Body of pancreas (tissue), 4 donors: Measurements from ENCODE around the gene TMEM47. TPM values are rescaled to one million over a fixed set of nuclear protein-coding genes. Genes with fewer than 3 reads are reported as not detected.

Experiments used
- ATAC-seq: fragments of 150-250 bp; one replicate; pipeline ENCODE4 v1.9.1; 2016
- DNase-seq, 4 donors: peaks; one replicate each; pipeline ENCODE4 v3.0.0-alpha.2; 2019
- H3K27ac ChIP-seq, 4 donors: fragments of 200-600 bp; sonication (generic); 1 replicate in 3 of 4; 2 replicates in 1 of 4; pipeline versions ENCODE4 v1.5.1 to v1.6.1; 2016 to 2019; ENCODE audit warnings: mild to moderate bottlenecking in 1 of 4, mixed read lengths in 1 of 4, moderate library complexity in 1 of 4
- H3K27me3 ChIP-seq, 2 donors: fragments of 200-600 bp; sonication (generic); one replicate each; pipeline ENCODE4 v1.6.0; 2016; ENCODE audit warnings: mild to moderate bottlenecking in 1 of 2
- H3K36me3 ChIP-seq, 2 donors: fragments of 200-600 bp; sonication (generic); replicated peaks in 1 of 2; 2 replicates each; pipeline ENCODE4 v1.5.1; 2016; ENCODE audit warnings: low read depth in 2 of 2; ENCODE audit not compliant: insufficient read depth in 1 of 2
- H3K4me1 ChIP-seq: fragments of 200-600 bp; sonication (generic); one replicate; pipeline ENCODE4 v1.6.0; 2016
- H3K4me3 ChIP-seq, 2 donors: fragments of 200-600 bp; sonication (generic); 1 replicate in 1 of 2; 2 replicates in 1 of 2; pipeline ENCODE4 v1.5.1; 2016 to 2019
- H3K9me3 ChIP-seq, 3 donors: fragments of 200-600 bp; sonication (generic); 1 replicate in 2 of 3; 2 replicates in 1 of 3; pipeline ENCODE4 v1.5.1; 2016
- POLR2A ChIP-seq, 3 donors: fragments of 450-650 bp; IDR thresholded peaks; one replicate each; pipeline ENCODE4 v1.6.1; 2016; ENCODE audit warnings: antibody characterized with exemption in 3 of 3, mild to moderate bottlenecking in 2 of 3
- WGBS, 2 donors: methylation state at CpG; one replicate each; pipeline ENCODE4 v1.1.5; 2017; 5-methylcytosine and 5-hydroxymethylcytosine counted together
- intact Hi-C: fragments of 100-400 bp; cut with DNase I; formaldehyde crosslinking; loops from one replicate; pipeline ENCODE4 v1.15.1; 2023
- total RNA-seq, 2 donors: library from RNA; depleted of rRNA; stranded (reverse); fragments of >200 nt; gene quantifications; one replicate each; pipeline ENCODE4 v1.1.0, GENCODE V29; 2016
- TF ChIP-seq, protein P1 (sequence below), 7 experiments: fragments of 450-650 bp in 4 of 7; fragments of 200-600 bp in 3 of 7; sonication (generic) in 3 of 7; IDR thresholded peaks; one replicate each; pipeline ENCODE4 v1.5.1; 2016 to 2019; ENCODE audit warnings: antibody characterized with exemption in 7 of 7

Gene TMEM47
- total RNA-seq, 2 donors from 2014 or later, result 3.6 to 12.7 TPM

DNA sequence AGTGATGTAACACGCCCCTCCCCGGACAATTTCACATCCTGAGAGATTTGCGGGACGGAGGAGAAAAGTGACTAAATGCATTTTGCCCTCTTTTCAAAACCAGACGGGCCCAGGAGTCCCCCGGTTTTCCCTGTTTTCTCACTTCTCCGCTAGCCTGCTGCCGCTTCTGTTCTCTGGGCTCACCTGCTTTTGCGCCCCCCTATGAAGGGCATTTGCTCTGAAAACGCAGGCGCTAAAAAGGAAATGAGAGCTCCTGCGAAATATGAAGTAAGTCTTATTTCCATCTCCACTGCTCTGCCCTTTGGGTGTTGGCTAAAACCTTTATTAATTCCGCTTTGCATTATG, 613 bp upstream of the TMEM47 start:
- DNase-seq, result no peak

DNA sequence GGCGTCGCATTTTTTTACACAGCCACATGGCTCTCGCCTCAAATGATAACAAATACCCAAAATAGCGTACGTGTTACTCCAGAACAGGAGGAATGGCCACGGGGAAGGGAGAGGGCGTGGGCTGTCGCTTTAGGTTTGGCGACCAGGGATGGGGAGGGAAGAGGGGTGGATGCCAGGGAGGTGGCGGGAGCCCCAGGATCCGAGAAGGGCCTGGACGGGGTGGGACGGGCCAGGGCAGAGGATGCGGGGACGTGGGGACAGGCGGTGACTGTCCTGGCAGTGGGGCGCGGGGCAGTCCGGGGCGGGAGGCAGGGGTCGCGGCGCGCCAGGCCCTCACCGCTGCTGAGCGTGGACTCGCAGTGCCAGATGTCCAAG, 631 bp downstream of the TMEM47 start:
- no peaks in the 10 kb centered on the region for H3K9me3 ChIP-seq
- no peaks in the 10 kb centered on the region for H3K36me3 ChIP-seq
- intact Hi-C loops, result no loop called here
- WGBS, 2 donors, result 0 to 2% methylated on average over 12 to 13 of the region's 27 CpGs
- TF ChIP-seq, protein P1, sequence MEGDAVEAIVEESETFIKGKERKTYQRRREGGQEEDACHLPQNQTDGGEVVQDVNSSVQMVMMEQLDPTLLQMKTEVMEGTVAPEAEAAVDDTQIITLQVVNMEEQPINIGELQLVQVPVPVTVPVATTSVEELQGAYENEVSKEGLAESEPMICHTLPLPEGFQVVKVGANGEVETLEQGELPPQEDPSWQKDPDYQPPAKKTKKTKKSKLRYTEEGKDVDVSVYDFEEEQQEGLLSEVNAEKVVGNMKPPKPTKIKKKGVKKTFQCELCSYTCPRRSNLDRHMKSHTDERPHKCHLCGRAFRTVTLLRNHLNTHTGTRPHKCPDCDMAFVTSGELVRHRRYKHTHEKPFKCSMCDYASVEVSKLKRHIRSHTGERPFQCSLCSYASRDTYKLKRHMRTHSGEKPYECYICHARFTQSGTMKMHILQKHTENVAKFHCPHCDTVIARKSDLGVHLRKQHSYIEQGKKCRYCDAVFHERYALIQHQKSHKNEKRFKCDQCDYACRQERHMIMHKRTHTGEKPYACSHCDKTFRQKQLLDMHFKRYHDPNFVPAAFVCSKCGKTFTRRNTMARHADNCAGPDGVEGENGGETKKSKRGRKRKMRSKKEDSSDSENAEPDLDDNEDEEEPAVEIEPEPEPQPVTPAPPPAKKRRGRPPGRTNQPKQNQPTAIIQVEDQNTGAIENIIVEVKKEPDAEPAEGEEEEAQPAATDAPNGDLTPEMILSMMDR (IDR thresholded peaks at IDR 0.05), result no peak
- TF ChIP-seq POLR2A (IDR thresholded peaks at IDR 0.05), result no peak
- H3K4me3 ChIP-seq, result peak overlapping the region; percentile 6 to 43
- H3K27me3 ChIP-seq, result no peaks in the 10 kb centered on the region
- DNase-seq (peak in 1 of 4 donors; percentile 9), ATAC-seq (peak; percentile 12)
- H3K27ac ChIP-seq, result peak overlapping the region in 3 of 4 donors; percentile 25 to 71 (median 66)
- peaks cover 5% of the 10 kb centered on the region for H3K4me1 ChIP-seq

More for the DNA sequence above, 613 bp upstream of the TMEM47 start:
- Histone ChIP-seq H3K4me3 (no peak overlapping the region), H3K9me3 (no peaks in the 10 kb centered on the region), H3K36me3 (no peaks in the 10 kb centered on the region), H3K27ac (peak overlapping the region in 3 of 4 donors; percentile 25 to 44 (median 28)), H3K4me1 (peaks cover 5% of the 10 kb centered on the region), H3K27me3 (no peaks in the 10 kb centered on the region)
- intact Hi-C loops, result no loop called here
- WGBS, 2 donors, result 3 to 8% methylated on average over 9 to 13 of the region's 13 CpGs
- TF ChIP-seq, protein P1 (IDR thresholded peaks at IDR 0.05), result no peak
- TF ChIP-seq POLR2A (IDR thresholded peaks at IDR 0.05), result no peak
- ATAC-seq, result no peak

DNA sequence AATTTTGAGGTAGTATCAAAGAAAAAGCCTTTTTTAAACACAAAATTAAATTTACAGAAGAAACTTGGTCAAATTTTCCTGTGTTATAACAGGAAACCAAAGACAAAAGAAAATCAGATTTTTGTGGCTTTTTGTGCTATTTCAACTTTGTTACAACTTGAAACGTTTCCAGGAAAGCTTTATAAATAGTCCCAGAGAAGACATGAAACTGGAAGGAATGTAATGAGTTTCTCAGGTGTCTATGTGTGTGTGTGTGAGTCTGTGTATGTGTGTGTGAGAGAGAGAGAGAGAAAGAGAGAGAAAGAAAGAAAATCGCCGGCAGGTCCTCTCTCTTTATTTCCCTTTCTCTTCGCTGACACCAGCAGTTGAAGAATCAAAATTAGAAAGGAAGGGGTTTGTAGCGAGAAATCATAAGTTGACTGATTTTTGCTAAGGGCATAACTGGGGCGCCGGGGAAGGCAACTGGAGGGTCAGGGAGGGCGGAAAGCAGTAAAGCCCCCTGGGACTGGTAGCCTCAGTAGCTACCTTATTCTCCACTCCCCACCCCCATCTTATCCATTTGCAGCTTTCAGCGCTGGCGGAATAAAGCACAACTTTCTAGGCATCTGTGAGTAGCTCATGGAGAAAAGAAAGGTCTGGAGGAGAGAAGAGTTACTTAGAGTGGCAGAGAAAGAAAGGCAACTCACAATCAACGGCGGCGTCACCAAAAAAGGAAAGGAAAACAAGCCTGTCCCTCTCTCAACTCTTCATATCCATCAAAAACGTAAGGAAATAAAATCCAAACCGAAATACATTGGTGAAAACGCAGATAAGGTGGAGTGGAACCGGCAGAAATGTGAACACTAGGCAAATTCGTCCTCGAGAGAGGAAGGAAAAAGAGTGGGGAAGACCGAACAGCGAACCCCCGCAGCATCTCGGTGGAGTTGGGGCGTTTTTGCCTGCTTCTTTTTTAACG, 1.3 kb downstream of the TMEM47 start:
- no peaks in the 10 kb centered on the region for H3K9me3 ChIP-seq
- ATAC-seq (no peak), DNase-seq (no peak)
- H3K4me1 ChIP-seq, result peaks cover 5% of the 10 kb centered on the region
- intact Hi-C loops, result no loop called here
- 3 to 5% methylated on average over 25 of the region's 25 CpGs for WGBS, 2 donors
- H3K4me3 ChIP-seq, result peak overlapping the region; percentile 6 to 43
- H3K27me3 ChIP-seq, result no peaks in the 10 kb centered on the region
- peak overlapping the region in 2 of 4 donors; percentile 66 to 71 for H3K27ac ChIP-seq
- no peaks in the 10 kb centered on the region for H3K36me3 ChIP-seq
- TF ChIP-seq, protein P1 (IDR thresholded peaks at IDR 0.05), result no peak
- no peak for TF ChIP-seq POLR2A (IDR thresholded peaks at IDR 0.05)

DNA sequence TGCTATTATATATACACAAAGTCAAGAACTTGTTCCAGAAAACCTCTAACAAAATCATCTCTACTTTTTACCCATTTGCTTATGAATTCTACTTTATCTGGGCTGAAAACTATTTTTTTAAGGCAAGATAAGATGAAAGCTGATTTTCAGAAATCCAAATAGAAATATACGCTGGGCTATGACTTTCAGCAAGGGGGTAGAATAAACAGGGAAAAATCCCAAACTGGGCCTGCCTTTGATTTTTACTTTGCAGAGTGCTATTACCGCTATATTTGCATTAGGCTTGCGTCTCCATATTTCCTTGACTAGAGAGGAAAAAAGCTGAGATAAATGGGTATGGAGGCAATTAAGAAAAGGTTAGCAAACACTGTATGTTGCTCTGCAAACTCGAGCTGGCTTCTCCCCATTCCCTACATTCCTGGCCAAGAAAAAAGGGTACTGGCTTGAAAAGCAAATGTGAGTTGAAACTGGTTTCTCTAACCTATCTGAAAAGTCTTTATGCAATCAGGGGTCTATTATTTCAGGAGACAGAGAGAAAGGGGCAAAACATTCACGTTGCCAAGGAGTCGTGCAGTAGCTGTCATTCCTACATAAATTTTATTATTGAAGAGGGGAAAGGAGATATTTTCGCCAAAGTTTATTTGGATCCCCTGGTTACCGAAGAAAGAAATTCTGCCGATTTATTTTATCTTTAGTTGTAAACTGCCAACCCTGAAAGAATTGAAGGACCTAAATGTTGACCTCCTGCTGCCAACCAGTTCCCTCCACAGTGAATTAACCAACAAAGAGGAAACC, 2.2 kb downstream of the TMEM47 start:
- no peaks in the 10 kb centered on the region for H3K9me3 ChIP-seq
- ATAC-seq, result no peak
- intact Hi-C loops, result no loop called here
- no peak for DNase-seq
- no peaks in the 10 kb centered on the region for H3K36me3 ChIP-seq
- TF ChIP-seq, protein P1 (IDR thresholded peaks at IDR 0.05), result no peak
- TF ChIP-seq POLR2A (IDR thresholded peaks at IDR 0.05), result no peak
- H3K4me3 ChIP-seq, result no peak overlapping the region
- no peaks in the 10 kb centered on the region for H3K27me3 ChIP-seq
- WGBS, 2 donors, result 22 to 44% methylated on average over 9 of the region's 9 CpGs
- peaks cover 5% of the 10 kb centered on the region for H3K4me1 ChIP-seq
- H3K27ac ChIP-seq, result peak overlapping the region in 1 of 4 donors; percentile 25
